Motor neuron (in vitro differentiated cells): Measurements from ENCODE around the gene NCAM2. TPM values are rescaled to one million over a fixed set of nuclear protein-coding genes. Genes with fewer than 3 reads are reported as not detected.

Experiments used
- ATAC-seq, 8 experiments: fragments of 200-7000 bp; cut with Tn5 transposase; replicated peaks in 6 of 8; 2 replicates each; pipeline ENCODE4 v1.8.0; 2021; ENCODE audit warnings: mild to moderate bottlenecking in 8 of 8, moderate library complexity in 8 of 8
- H3K27ac ChIP-seq, 2 donors: fragments of 250-450 bp; sonication (Bioruptor Pico); 2 replicates each; pipeline ENCODE4 v1.9.0; 2021; ENCODE audit warnings: antibody characterized with exemption in 2 of 2, mild to moderate bottlenecking in 2 of 2, moderate library complexity in 1 of 2
- H3K4me1 ChIP-seq, 2 donors: fragments of 250-450 bp; sonication (Bioruptor Pico); replicated peaks in 1 of 2; 2 replicates each; pipeline ENCODE4 v1.6.1; 2021; ENCODE audit warnings: antibody characterized with exemption in 2 of 2, mild to moderate bottlenecking in 2 of 2, moderate library complexity in 1 of 2
- H3K4me3 ChIP-seq, 5 donors: fragments of 250-450 bp; sonication (Bioruptor Pico); 2 replicates each; pipeline ENCODE4 v1.9.0; 2021; ENCODE audit warnings: antibody characterized with exemption in 5 of 5, mild to moderate bottlenecking in 5 of 5, moderate library complexity in 4 of 5
- WGBS, 10 experiments: fragments of 450-650 bp; shearing (Covaris generic); methylation state at CpG; one replicate each; pipeline ENCODE4 v1.0.0; 2022; 5-methylcytosine and 5-hydroxymethylcytosine counted together
- in situ Hi-C, 9 experiments: fragments of 400-800 bp; cut with MboI; loops; one replicate each; pipeline ENCODE4 v1.15.0; 2021; ENCODE audit warnings: low sequenced_read_pairs in 9 of 9, low pct_unique_long_range_greater_than_20kb in 2 of 9; ENCODE audit not compliant: unreplicated experiment in 9 of 9
- total RNA-seq, 8 experiments: library from RNA; unstranded; fragments of 300-600 nt; gene quantifications; 2 replicates each; pipeline versions ENCODE4 v1.2.3 to v1.2.4, GENCODE V29; 2022

Gene NCAM2
- total RNA-seq, 8 experiments from 2014 or later = 0.35 to 15.4 (median 8.5) TPM; not detected in 1

DNA sequence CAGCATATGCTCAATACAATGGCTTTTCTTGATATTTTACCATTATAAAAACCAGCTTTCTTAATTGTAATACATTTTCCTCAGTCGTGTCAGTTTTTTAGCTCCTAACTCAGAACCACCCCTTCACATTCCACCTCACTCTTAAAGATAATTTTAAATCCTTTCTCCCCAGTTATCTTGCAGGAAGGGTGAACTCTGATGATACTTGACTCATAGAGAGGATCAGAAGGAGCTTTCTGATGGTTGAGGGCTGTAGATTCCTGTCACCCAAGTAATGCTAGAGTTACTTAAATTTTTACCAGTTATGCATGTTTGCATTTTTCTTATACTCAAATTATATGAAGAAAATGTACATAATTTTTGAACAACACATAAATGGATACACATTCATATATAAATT is 233.7 kb downstream of the NCAM2 start:
- H3K4me3 ChIP-seq = no peak overlapping the region
- WGBS, 10 experiments = 0 to 40% (median 23%) methylated on average over 1 of the region's 1 CpG; no CpG with 5 or more reads in 2 of the 10 experiments
- in situ Hi-C loops = no loop called here
- no peak overlapping the region for H3K27ac ChIP-seq
- no peak for ATAC-seq
- H3K4me1 ChIP-seq = no peaks in the 10 kb centered on the region

DNA sequence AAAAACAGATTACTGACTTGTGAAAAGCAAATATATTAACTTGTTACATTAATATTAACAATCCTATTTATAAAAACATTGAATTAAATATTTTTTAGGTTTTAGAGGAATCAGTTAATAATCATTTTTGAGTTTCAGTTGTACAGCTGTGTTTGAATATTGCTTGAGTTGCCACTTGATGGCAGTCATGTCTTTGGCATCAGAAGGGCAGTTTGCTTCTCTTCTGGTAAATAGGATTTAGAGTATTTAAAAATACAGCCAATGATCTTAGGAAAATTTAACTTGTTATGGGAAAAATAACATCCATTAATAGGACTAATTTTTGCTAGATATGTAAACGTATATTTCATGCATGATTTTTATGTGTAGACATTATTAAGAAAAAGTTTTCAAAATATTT is 234.1 kb downstream of the NCAM2 start:
- in situ Hi-C loops = no loop called here
- 0 to 22% (median 0%) methylated on average over 1 of the region's 1 CpG; no CpG with 5 or more reads in 3 of the 10 experiments for WGBS, 10 experiments
- no peaks in the 10 kb centered on the region for H3K4me1 ChIP-seq
- ATAC-seq = no peak
- H3K4me3 ChIP-seq = no peak overlapping the region
- H3K27ac ChIP-seq = no peak overlapping the region

DNA sequence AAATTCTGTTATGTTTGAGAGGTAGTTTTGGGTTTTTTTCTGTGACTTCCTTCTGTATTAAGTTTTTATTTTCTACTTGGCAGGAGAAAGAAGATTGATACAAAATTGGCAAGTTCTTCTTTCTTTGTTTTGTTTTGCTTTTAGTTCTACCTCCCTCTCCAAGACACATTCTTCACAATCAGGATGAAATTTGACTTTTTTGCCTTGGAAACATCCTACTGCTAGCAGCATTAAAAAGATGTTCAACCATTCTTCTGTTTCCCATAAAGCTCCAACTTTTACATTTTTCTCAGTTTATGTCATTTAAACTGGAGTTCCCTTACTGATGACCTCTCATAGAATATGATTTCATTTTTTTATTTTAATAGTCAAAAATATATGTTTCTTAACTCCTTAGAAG is 234.8 kb downstream of the NCAM2 start:
- H3K4me3 ChIP-seq = no peak overlapping the region
- no peak overlapping the region for H3K27ac ChIP-seq
- in situ Hi-C loops = no loop called here
- H3K4me1 ChIP-seq = no peaks in the 10 kb centered on the region
- ATAC-seq = no peak

DNA sequence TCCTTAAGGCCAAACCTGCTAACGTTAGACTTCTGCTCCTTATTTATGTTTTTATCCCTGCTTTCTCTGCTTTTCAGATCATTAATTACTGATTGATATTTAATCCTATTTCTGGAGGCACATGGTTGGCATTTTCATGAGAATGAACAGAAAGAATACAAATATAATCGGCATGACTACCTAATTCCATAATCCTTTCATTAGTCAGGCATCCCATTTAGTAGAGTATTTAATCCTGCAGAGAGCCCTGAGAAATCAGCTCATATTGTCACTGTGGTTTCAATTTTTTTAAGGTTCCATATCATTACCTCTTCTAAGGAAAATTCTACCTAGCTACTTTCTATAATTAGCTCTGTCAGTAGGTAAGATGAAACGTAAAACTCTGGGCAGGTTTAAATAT is 238.8 kb downstream of the NCAM2 start:
- no peak overlapping the region for H3K4me3 ChIP-seq
- H3K4me1 ChIP-seq = no peaks in the 10 kb centered on the region
- in situ Hi-C loops = no loop called here
- 16 to 93% (median 62%) methylated on average over 2 to 3 of the region's 3 CpGs for WGBS, 10 experiments
- no peak overlapping the region for H3K27ac ChIP-seq
- ATAC-seq = no peak

DNA sequence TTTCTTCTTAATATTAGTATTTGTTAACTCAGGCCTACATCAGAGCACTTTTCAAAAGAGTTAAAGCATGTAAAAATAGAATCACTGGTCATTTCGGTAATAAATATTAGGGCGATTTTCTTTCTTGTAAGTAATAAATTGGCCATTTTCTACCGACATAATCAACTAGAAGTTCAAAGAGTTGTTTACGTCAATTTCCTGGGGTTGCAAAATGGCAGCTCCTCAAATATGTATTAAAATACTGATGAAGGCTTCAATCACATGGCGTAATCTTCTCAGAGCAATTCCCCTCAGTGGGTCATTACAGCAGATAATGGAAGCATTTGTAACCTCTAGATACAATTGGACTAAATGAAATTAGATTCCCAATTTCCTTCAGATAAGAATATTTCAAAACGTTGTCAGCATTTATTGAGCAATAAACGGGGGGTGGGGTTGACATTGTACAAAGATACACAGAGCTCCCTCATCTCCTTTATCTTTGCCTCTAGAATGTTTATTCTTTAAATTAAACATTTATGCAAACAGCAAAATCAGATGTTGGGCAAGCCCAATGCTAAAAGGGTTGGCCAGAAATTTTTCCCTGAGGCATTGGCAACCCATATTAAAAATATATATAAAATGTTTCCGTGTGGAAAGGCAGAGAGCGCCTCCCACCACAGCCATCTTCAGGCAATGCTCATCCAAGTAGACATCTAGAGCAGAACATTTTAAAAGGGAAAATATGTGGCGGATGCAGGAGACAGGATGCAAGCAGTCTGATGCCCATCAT is 240.6 kb downstream of the NCAM2 start:
- WGBS, 10 experiments = 40 to 96% (median 78%) methylated on average over 2 to 10 of the region's 10 CpGs
- no peak for ATAC-seq
- H3K4me3 ChIP-seq = no peak overlapping the region
- in situ Hi-C loops = no loop called here
- no peaks in the 10 kb centered on the region for H3K4me1 ChIP-seq
- no peak overlapping the region for H3K27ac ChIP-seq

DNA sequence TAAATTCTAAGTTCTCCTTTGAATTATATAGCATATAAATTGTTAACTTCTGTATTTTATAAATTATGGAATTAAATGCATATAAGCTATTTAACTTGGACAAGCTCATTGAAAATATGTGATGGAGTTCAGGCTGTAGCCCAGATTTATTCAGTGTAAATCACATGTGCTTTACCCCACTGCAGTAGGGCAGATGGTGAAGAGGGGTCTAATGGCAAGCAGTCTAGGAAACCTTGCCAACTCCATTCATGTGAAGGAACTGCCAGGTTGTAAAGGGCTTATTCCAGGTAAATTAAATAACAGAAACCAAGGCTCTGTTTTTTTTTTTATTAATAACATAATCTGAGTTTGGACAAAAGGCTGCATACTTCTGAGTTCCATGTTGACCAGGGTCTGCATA is 243.2 kb downstream of the NCAM2 start:
- H3K4me3 ChIP-seq = no peak overlapping the region
- H3K4me1 ChIP-seq = no peaks in the 10 kb centered on the region
- in situ Hi-C loops = no loop called here
- ATAC-seq = no peak
- H3K27ac ChIP-seq = no peak overlapping the region

DNA sequence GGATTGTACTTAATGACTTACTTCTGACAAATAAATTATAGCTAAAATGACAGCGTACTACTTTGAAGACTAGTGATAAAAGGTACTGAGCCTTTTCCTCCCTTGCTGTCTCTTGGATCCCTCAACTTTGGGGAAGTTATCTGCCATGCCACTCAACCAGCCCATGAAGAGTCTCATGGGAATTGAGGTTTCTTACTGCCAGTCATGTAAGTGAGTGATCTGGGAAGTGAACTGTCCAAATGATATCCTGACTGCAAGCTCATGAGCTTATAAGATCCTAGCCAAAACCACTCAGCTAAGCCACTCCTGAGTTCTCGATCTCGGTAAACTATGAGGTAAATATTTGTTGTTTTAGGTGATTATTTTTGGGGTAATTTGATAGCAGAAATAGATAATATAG is 247.8 kb downstream of the NCAM2 start:
- WGBS, 10 experiments = 50 to 100% (median 78%) methylated on average over 1 to 3 of the region's 3 CpGs; no CpG with 5 or more reads in 1 of the 10 experiments
- peaks cover 0 to 4% of the 10 kb centered on the region in 2 donors for H3K4me1 ChIP-seq
- no peak overlapping the region for H3K4me3 ChIP-seq
- no peak for ATAC-seq
- H3K27ac ChIP-seq = no peak overlapping the region
- in situ Hi-C loops = no loop called here

DNA sequence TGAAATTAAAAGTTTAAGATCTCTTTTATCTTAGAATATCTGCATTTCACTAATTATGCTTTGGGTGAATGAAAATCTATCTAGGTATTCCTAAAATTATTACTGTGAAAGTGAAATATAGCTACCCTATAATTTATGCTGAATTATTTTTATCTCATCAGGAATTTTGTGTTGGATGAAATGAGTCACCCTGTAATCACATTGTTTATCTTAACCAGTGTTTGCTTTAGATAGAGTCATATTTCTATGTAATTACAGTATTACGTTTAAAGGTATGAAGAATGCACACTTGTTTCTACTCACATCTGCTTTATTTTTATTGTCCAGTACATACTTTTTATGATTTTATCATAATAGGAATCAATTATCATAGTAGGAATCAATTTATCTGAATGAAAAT is 249.2 kb downstream of the NCAM2 start:
- Histone ChIP-seq H3K4me3 (no peak overlapping the region), H3K27ac (no peak overlapping the region), H3K4me1 (peaks cover 0 to 4% of the 10 kb centered on the region in 2 donors)
- in situ Hi-C loops = no loop called here
- WGBS, 10 experiments = 9 to 100% (median 70%) methylated on average over 1 of the region's 1 CpG; no CpG with 5 or more reads in 1 of the 10 experiments
- ATAC-seq = no peak

DNA sequence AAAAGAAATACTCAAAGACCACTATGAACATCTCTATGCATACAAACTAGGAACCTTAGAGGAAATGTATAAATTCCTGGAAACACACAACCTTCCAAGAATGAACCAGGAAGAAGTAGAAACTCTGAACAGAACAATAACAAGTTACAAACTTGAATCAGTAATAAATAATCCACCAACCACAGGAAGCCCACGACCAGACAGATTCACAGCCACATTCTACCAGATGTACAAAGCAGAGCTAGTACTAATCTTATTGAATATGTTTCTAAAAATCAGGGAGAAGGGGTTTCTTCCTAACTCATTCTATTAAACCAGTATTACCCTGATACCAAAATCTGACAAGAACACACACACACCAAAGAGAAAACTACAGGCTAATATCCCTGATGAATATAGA is 263.8 kb downstream of the NCAM2 start:
- Histone ChIP-seq H3K27ac (no peak overlapping the region), H3K4me1 (no peaks in the 10 kb centered on the region), H3K4me3 (no peak overlapping the region)
- in situ Hi-C loops = no loop called here
- no peak for ATAC-seq
- 0 to 93% (median 11%) methylated on average over 1 of the region's 1 CpG; no CpG with 5 or more reads in 3 of the 10 experiments for WGBS, 10 experiments

DNA sequence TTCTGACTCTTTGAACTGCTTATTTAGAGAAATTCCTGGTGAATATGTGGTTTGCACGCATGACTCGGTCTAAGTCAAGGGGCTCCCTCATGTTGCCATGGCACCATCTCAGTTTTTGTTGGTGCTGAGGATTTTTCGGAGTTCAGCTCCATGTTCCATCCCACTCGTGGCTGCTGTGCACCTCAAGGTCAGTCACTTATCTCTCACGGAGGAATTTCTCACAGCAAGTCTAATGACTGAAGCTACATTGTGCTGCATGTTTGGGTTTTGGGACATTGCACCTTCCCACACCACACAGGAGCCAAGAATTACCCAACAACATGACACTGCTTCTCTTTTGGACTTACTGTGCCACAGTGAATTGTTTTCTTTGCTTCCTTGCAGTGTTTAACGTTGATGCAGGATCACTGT is 269.9 kb downstream of the NCAM2 start:
- H3K27ac ChIP-seq = no peak overlapping the region
- in situ Hi-C loops = no loop called here
- 21 to 88% (median 77%) methylated on average over 1 to 5 of the region's 6 CpGs; no CpG with 5 or more reads in 2 of the 10 experiments for WGBS, 10 experiments
- H3K4me3 ChIP-seq = no peak overlapping the region
- H3K4me1 ChIP-seq = no peaks in the 10 kb centered on the region
- no peak for ATAC-seq

DNA sequence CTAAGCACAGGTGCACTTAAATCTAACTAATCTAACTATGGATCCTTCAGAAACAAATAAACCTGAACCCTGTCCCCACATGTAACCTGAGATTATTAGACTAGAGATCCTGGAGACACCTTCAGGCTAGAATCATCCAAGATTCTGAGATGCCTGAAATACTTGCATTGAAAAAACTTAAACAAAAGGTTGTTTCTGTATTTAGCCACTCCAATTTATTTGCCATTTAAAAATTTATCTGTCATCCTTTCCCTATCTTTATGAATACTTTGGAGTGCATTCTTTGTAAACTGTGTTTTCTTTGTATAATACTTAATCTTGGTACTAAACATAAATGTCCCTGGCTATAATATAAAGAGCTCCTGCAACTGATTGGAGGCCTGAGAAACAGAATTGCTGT is 270.7 kb downstream of the NCAM2 start:
- ATAC-seq = no peak

DNA sequence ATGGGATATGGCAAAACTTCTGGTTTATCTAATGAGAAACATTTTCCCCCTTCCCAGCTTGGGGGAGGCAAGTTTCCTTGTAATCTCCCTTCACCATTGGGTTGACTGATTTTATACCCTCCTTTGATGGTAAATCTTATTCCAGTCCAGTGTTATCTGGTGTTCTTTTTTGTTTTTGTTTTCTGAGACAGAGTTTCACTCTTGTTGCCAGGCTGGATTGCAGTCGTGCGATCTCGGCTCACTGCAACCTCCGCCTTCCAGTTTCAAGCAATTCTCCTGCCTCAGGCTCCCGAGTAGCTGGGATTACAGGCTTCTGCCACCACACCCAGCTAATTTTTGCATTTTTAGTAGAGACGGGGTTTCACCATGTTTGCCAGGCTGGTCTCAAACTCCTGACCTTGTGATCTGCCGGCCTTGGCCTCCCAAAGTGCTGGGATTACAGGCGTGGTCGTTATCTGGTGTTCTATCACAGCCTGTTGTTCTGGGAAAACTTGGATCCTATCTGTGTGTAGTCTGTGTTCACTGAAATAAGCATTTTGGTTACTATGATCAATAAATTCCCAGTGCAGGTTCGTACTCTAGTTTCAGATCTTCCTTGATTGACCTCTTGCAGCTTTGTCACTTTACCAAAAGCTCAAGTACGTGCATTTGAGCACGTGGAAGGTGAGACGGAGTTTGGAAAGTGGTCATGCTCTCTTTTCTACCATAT is 281.1 kb downstream of the NCAM2 start:
- Histone ChIP-seq H3K4me3 (no peak overlapping the region), H3K27ac (no peak overlapping the region), H3K4me1 (no peaks in the 10 kb centered on the region)
- WGBS, 10 experiments = 50 to 100% (median 90%) methylated on average over 1 to 13 of the region's 13 CpGs
- no peak for ATAC-seq
- in situ Hi-C loops = no loop called here

More for the DNA sequence above, 270.7 kb downstream of the NCAM2 start:
- H3K27ac ChIP-seq = no peak overlapping the region
- no peaks in the 10 kb centered on the region for H3K4me1 ChIP-seq
- in situ Hi-C loops = no loop called here
- no peak overlapping the region for H3K4me3 ChIP-seq

DNA sequence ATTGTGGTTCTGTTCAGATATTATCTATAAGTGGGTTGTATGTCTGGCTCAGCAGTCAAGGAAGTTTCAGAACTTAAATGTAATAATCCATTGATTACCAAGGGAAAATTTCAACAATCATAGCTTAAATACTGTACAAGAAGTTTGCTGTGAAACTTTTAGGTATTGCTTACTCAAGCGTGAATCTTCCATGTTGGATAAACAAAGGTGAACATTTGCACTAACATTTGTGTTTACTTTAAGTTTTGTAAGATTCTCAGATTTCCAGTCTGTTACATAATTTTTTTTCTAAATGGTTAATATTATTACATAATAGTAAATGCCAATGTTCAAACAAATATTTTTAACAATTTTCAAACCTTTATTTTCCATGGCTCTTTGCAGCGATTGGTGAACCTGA is 285.6 kb downstream of the NCAM2 start:
- 58 to 100% (median 90%) methylated on average over 1 to 2 of the region's 2 CpGs for WGBS, 10 experiments
- Histone ChIP-seq H3K4me3 (no peak overlapping the region), H3K4me1 (no peaks in the 10 kb centered on the region), H3K27ac (no peak overlapping the region)
- in situ Hi-C loops = no loop called here
- ATAC-seq = no peak
